Activated CD4-positive, alpha-beta memory T cell treated with anti-CD3 and anti-CD28 coated beads for 36 hours (primary cell): Measurements from ENCODE around the gene DENND10. TPM values are rescaled to one million over a fixed set of nuclear protein-coding genes. Genes with fewer than 3 reads are reported as not detected.

Source experiments
- CTCF ChIA-PET: fragments of 350-600 bp; sonication (Branson Sonifier 250); formaldehyde crosslinking; loops from one replicate; lab custom pipeline; 2021; ENCODE audit warnings: antibody characterized with exemption, inconsistent platforms; lab: Charles Lee
- POLR2A ChIA-PET: fragments of 350-600 bp; sonication (Branson Sonifier 250); formaldehyde crosslinking; loops from one replicate; lab custom pipeline; 2021; ENCODE audit warnings: antibody characterized with exemption; lab: Charles Lee
- DNase-seq: peaks from one replicate; pipeline ENCODE4 v3.0.0-alpha.2; 2020
- H3K27ac Mint-ChIP-seq: one replicate; pipeline ENCODE4 v1.8.0; 2021; ENCODE audit warnings: mixed read lengths
- H3K27me3 Mint-ChIP-seq: one replicate; pipeline ENCODE4 v1.8.0; 2021; ENCODE audit warnings: mixed read lengths
- H3K36me3 Mint-ChIP-seq: one replicate; pipeline ENCODE4 v1.8.0; 2021; ENCODE audit warnings: mixed read lengths
- H3K4me1 Mint-ChIP-seq: one replicate; pipeline ENCODE4 v1.8.0; 2021; ENCODE audit warnings: low read depth, mixed read lengths
- H3K4me3 Mint-ChIP-seq: one replicate; pipeline ENCODE4 v1.8.0; 2021; ENCODE audit warnings: mild to moderate bottlenecking, mixed read lengths
- H3K9me3 Mint-ChIP-seq: one replicate; pipeline ENCODE4 v1.8.0; 2021; ENCODE audit warnings: mixed read lengths
- intact Hi-C: fragments of 100-400 bp; cut with micrococcal nuclease; formaldehyde crosslinking; loops from one replicate; pipeline ENCODE4 v1.15.1; 2023
- total RNA-seq, 2 experiments: library from RNA; stranded (reverse); gene quantifications; one replicate each; pipeline ENCODE4 v1.2.3, GENCODE V29; 2021

The DENND10 gene
- total RNA-seq, 2 experiments from 2014 or later: 29.8 to 31.4 TPM

DNA sequence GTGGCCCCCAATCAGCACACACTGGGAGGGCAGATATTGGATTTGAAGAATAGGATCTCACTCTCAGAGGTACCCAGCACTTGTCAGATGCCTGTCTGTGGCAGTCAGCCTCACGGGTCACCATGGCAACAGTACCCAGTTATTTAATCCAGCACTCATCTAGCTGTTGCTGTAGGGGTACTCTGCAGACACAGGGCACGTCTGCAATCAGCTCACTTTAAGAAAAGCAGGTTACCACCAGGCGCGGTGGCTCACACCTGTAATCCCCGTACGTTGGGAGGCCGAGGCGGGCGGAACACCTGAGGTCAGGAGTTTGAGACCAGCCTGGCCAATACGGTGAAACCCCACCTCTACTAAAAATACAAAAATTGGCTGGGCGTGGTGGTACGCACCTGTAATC lies 49.7 kb downstream of the DENND10 start:
- intact Hi-C loops: no loop called here
- H3K36me3 Mint-ChIP-seq: peaks cover 49% of the 10 kb centered on the region
- no peaks in the 10 kb centered on the region for H3K4me1 Mint-ChIP-seq
- ChIA-PET POLR2A (no interaction called here), CTCF (interaction anchor here (1.4 kb wide), 1 partner anchor 7 kb away, joined by 5 read pairs; no protein-coding TSS in a partner anchor)
- H3K27ac Mint-ChIP-seq: no peak overlapping the region
- DNase-seq: no peak
- no peaks in the 10 kb centered on the region for H3K9me3 Mint-ChIP-seq
- H3K4me3 Mint-ChIP-seq: no peak overlapping the region
- no peaks in the 10 kb centered on the region for H3K27me3 Mint-ChIP-seq

DNA sequence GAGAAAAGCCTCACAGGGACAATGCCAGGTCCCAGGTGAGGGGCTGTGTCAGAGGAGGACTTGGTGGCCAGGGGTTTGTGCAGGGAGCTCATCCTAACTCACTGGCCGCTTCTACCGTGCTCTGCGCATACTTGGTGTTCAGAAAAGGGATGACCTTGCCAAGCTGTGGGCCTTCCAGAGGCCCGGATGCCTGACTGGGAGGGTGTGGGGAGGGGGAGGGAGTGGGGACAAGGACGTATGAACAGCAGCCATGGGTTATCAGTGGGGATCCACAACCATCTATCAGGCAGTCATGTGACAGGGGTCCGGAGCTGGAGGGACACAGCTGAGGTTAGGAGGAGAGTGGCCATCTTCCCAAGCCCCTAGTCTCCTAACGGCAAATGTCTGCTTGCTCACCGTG lies 55.4 kb downstream of the DENND10 start:
- intact Hi-C loops: no loop called here
- POLR2A ChIA-PET: no interaction called here
- no peaks in the 10 kb centered on the region for H3K9me3 Mint-ChIP-seq
- H3K4me1 Mint-ChIP-seq: peaks cover 20% of the 10 kb centered on the region
- no peak overlapping the region for H3K27ac Mint-ChIP-seq
- no peak overlapping the region for H3K4me3 Mint-ChIP-seq
- DNase-seq: no peak
- no peaks in the 10 kb centered on the region for H3K27me3 Mint-ChIP-seq
- CTCF ChIA-PET: interaction anchor here (1.1 kb wide), 1 partner anchor 48 kb away, joined by 3 read pairs; the partner anchor contains the start of gene GRK5
- peaks cover 35% of the 10 kb centered on the region for H3K36me3 Mint-ChIP-seq

DNA sequence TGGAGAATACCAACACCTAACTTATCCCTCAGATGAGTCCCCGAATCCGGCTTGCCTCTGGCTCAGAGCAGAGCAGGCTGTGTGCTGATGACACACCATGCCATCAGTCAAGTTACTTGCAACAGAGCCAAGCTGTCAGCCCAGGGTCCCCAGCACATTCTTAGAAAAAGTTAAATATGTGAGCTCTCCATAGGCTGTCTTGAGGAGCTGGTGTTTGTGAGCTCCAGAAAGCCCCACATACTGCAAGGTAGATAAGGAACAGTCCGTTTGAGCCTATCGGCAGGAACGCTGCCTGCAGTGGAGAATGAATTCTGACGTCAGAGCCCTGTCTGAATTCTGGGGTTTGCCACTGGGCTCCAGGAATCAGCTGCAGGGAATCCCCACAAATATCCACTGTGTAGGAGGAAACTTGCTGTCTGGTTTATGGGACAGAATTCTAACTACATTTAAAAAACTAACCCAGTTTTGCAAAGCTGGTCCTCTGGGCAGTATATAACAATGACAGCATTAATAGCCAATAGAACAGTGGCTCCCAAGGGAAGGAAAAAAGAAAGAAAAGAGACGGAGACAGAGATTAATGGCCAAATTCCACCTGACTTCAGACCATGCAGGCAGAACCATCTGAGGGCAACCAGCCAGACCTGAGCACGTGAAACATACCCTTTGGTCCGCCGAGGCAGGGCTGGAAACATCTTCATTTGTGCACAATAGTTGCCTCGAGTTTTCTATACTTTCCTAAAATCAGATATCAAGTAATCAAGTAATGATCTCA lies 58.0 kb downstream of the DENND10 start:
- H3K9me3 Mint-ChIP-seq: no peaks in the 10 kb centered on the region
- POLR2A ChIA-PET: no interaction called here
- no peak overlapping the region for H3K4me3 Mint-ChIP-seq
- no peak for DNase-seq
- intact Hi-C loops: no loop called here
- H3K36me3 Mint-ChIP-seq: peaks cover 21% of the 10 kb centered on the region
- no peaks in the 10 kb centered on the region for H3K27me3 Mint-ChIP-seq
- CTCF ChIA-PET: interaction anchor here (0.9 to 1.4 kb wide), 3 partner anchors 9 to 48 kb away, joined by 3 to 6 read pairs (median 5); partner anchors contain the start of gene GRK5
- no peak overlapping the region for H3K27ac Mint-ChIP-seq
- peaks cover 36% of the 10 kb centered on the region for H3K4me1 Mint-ChIP-seq

DNA sequence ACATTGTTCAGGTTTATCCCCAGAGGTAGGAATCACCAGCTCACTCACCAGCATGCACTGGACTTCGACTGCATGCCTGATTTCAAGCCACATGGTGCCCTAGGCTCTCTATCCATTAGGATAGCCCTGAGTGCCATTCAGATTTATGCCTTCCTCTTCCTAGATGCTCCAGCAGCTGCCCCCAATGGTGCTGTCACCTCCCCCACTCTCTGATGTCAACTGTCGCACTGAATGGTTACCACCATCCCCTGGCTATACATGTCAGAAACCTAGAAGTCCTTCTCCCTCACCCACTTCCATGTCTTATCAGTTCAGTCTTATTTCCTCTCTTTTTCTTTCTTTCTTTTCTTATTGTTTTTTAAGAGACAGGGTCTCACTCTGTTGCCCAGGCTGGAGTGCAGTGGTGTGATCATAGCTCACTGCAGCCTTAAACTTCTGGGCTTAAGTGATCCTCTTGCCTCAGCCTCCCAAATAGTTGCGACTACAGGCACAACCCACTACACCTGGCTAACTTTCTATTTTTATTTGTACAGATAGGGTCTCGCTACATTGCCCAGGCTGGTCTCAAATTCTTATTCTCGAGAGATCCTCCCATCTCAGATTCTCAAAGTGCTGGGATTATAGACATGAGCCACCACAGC lies 58.7 kb downstream of the DENND10 start:
- ChIA-PET CTCF (interaction anchor here (1.2 kb wide), 1 partner anchor 37 kb away, joined by 3 read pairs; no protein-coding TSS in a partner anchor), POLR2A (no interaction called here)
- no peak for DNase-seq
- Mint-ChIP-seq H3K4me3 (no peak overlapping the region), H3K36me3 (peaks cover 22% of the 10 kb centered on the region), H3K27me3 (no peaks in the 10 kb centered on the region), H3K27ac (peak overlapping the region; percentile 7), H3K4me1 (peaks cover 37% of the 10 kb centered on the region), H3K9me3 (no peaks in the 10 kb centered on the region)
- intact Hi-C loops: no loop called here

DNA sequence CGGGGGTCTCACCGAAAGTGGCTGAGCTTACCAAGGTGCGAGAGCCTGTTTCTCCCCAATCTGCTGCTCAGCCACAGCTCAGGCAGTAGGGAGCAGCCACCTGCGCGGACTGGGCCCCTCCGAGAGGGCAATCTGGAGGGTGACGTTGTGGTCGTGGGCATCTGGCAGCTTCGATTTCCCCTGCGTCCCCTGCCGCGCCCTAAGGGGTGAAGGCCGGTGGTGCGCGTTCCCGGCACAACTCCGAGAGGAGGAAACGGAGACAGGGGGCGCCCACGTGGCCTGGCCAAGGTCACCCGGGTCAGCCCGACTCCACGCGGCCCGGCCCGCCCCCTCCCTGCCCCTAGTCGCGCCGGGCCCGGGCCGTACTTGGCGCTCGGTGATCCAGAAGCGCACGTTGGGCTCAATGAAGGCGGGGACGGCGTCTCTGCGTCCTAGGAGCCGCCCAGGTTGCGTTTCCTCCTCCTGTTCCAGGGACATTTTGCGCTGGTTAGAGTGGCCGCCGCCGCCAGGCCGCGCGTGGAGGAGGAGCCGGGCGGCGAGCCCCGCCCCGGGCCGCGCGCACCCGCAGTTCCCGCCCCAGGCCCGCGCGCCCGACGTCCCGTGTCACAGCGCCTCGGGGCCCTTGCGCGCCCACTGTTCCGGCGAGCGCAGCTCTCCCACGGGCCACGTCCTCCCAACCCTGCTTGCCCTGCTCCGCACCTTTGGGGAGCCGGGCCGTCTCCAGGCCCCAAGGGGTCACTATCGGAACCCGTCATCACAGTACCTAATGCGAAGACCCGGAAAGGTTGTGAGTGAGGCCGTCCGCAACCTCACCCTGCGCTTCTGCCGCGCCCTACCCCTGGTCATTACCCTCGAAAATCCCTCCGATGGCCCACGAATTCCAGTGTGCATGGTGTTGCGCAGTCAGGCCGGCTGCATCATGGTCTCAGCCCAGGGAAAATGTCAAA lies 61.5 kb downstream of the DENND10 start, which contains the start of gene SFXN4:
SFXN4 (minus strand) TSS at position 544 of the 947 bp plus-strand sequence; CDS start at position 477, 67 bp downstream.
- Mint-ChIP-seq H3K36me3 (peaks cover 28% of the 10 kb centered on the region), H3K4me3 (peak within 1 kb of the TSS; percentile 84), H3K27ac (peak within 1 kb of the TSS; percentile 87), H3K27me3 (no peaks in the 10 kb centered on the region), H3K4me1 (peaks cover 37% of the 10 kb centered on the region), H3K9me3 (no peaks in the 10 kb centered on the region)
- intact Hi-C loops: loop anchor here (1.0 to 2.0 kb wide), 2 partner anchors 13 to 41 kb away; partner anchors contain the start of genes GRK5 and PRDX3
- DNase-seq: peak; percentile 83
- CTCF ChIA-PET: interaction anchor here (0.7 to 2.6 kb wide), 7 partner anchors 11 to 378 kb away, joined by 3 to 13 read pairs (median 3); partner anchors contain the start of genes GRK5 and RGS10
- POLR2A ChIA-PET: interaction anchor here (0.7 to 2.0 kb wide), 8 partner anchors 9 to 377 kb away, joined by 3 to 8 read pairs (median 3); partner anchors contain the start of genes DENND10, GRK5 and RGS10

GRCh38 chr10:119166118-119166500 lies 62.2 kb downstream of the DENND10 start:
- Mint-ChIP-seq H3K27ac (peak overlapping the region; percentile 87), H3K36me3 (peaks cover 27% of the 10 kb centered on the region), H3K9me3 (no peaks in the 10 kb centered on the region), H3K4me1 (peaks cover 37% of the 10 kb centered on the region), H3K4me3 (peak overlapping the region; percentile 84), H3K27me3 (no peaks in the 10 kb centered on the region)
- CTCF ChIA-PET: interaction anchor here (2.0 to 2.6 kb wide), 2 partner anchors 10 to 41 kb away, joined by 5 to 13 read pairs; partner anchors contain the start of gene GRK5
- no peak for DNase-seq
- POLR2A ChIA-PET: interaction anchor here (1.5 to 2.0 kb wide), 3 partner anchors 10 to 376 kb away, joined by 3 to 5 read pairs (median 4); partner anchors contain the start of gene RGS10
- intact Hi-C loops: no loop called here

DNA sequence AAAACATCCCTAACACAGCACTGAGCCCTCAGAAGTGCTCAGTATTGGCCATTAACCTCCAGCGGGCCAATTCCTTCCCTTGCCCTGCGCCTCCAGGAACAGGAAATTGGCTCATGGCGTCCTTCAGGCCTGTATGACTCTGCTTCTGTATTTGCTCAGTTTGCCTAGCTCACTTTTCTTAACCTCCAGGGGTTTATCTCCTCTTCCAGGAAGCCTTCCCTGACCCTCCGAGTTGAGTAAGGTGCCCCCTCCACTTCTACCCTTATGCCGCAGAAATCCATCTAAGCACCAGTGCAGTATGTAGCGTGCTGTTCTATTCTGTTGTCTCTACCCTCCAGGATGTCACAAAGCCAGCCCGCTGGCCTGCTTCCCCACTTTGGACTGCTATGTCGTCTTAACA lies 62.7 kb downstream of the DENND10 start:
- intact Hi-C loops: no loop called here
- H3K36me3 Mint-ChIP-seq: peaks cover 28% of the 10 kb centered on the region
- CTCF ChIA-PET: interaction anchor here (2.0 to 2.6 kb wide), 2 partner anchors 10 to 40 kb away, joined by 5 to 13 read pairs; partner anchors contain the start of gene GRK5
- peak overlapping the region; percentile 87 for H3K27ac Mint-ChIP-seq
- H3K4me3 Mint-ChIP-seq: peak overlapping the region; percentile 84
- POLR2A ChIA-PET: interaction anchor here (2.0 kb wide), 1 partner anchor 10 kb away, joined by 5 read pairs; no protein-coding TSS in a partner anchor
- no peaks in the 10 kb centered on the region for H3K9me3 Mint-ChIP-seq
- no peaks in the 10 kb centered on the region for H3K27me3 Mint-ChIP-seq
- peaks cover 37% of the 10 kb centered on the region for H3K4me1 Mint-ChIP-seq
- no peak for DNase-seq

GRCh38 chr10:119167041-119167440 lies 63.1 kb downstream of the DENND10 start:
- Mint-ChIP-seq H3K27ac (peak overlapping the region; percentile 87), H3K9me3 (no peaks in the 10 kb centered on the region), H3K36me3 (peaks cover 28% of the 10 kb centered on the region), H3K27me3 (no peaks in the 10 kb centered on the region), H3K4me1 (peaks cover 32% of the 10 kb centered on the region), H3K4me3 (no peak overlapping the region)
- ChIA-PET POLR2A (no interaction called here), CTCF (no interaction called here)
- intact Hi-C loops: no loop called here
- DNase-seq: no peak

GRCh38 chr10:119174109-119174508 lies 70.2 kb downstream of the DENND10 start:
- Mint-ChIP-seq H3K27ac (no peak overlapping the region), H3K27me3 (no peaks in the 10 kb centered on the region), H3K9me3 (no peaks in the 10 kb centered on the region), H3K4me3 (no peak overlapping the region), H3K36me3 (peaks cover 51% of the 10 kb centered on the region), H3K4me1 (peaks cover 31% of the 10 kb centered on the region)
- no peak for DNase-seq
- POLR2A ChIA-PET: no interaction called here
- CTCF ChIA-PET: no interaction called here
- intact Hi-C loops: no loop called here

- ChIA-PET CTCF (interaction anchor here (0.8 to 1.7 kb wide), 7 partner anchors 11 to 269 kb away, joined by 3 to 17 read pairs (median 4); partner anchors contain the start of genes GRK5 and SFXN4), POLR2A (interaction anchor here (0.8 to 1.2 kb wide), 4 partner anchors 11 to 131 kb away, joined by 3 to 10 read pairs (median 4); partner anchors contain the start of gene SFXN4)
- peak; percentile 55 for DNase-seq
- Mint-ChIP-seq H3K27ac (peak overlapping the region; percentile 70), H3K9me3 (no peaks in the 10 kb centered on the region), H3K4me3 (peak overlapping the region; percentile 88), H3K27me3 (no peaks in the 10 kb centered on the region), H3K4me1 (peaks cover 34% of the 10 kb centered on the region), H3K36me3 (peaks cover 40% of the 10 kb centered on the region)
- intact Hi-C loops: loop anchor here (1.0 to 5.0 kb wide), 2 partner anchors 8 to 366 kb away; partner anchors contain the start of gene RGS10
These were observed 72.3 kb downstream of the DENND10 start for GRCh38 chr10:119176166-119176565.
